Panc1 (cell line): Measurements from ENCODE around the gene MYH10. TPM values are rescaled to one million over a fixed set of nuclear protein-coding genes. Genes with fewer than 3 reads are reported as not detected.

Experiments used
- ATAC-seq: fragments of 200-7000 bp; cut with Tn5 transposase; 2 replicates; pipeline ENCODE4 v1.9.1; 2020; ENCODE audit warnings: mild to moderate bottlenecking, moderate library complexity
- BruUV-seq: library from RNA; stranded (reverse); fragments of 400-500 nt; replicated peaks from 2 replicates; lab custom pipeline; 2021; lab: Mats Ljungman, UMichigan
- CTCF ChIA-PET: fragments of 300-600 bp; sonication (Branson Sonifier 250); formaldehyde crosslinking; loops from one replicate; lab custom pipeline; 2022; ENCODE audit warnings: antibody characterized with exemption; lab: Charles Lee
- POLR2A ChIA-PET: fragments of 300-600 bp; sonication (Branson Sonifier 250); formaldehyde crosslinking; loops from one replicate; lab custom pipeline; 2022; ENCODE audit warnings: antibody characterized with exemption; lab: Charles Lee
- DNase-seq: peaks from one replicate; pipeline ENCODE4 v3.0.0-alpha.2; 2010; ENCODE audit warnings: low read depth, low spot score
- H3K27ac ChIP-seq: 2 replicates; pipeline ENCODE4 v1.5.1; 2011; ENCODE audit warnings: mild to moderate bottlenecking, low read length, inconsistent platforms
- H3K27me3 ChIP-seq: fragments of 200-500 bp; sonication (Bioruptor generic); 2 replicates; pipeline ENCODE4 v1.6.0; 2014; ENCODE audit warnings: low read length, inconsistent platforms; ENCODE audit not compliant: control insufficient read depth, insufficient read depth
- H3K36me3 ChIP-seq: fragments of 200-500 bp; sonication (Bioruptor generic); 2 replicates; pipeline ENCODE4 v1.5.1; 2014; ENCODE audit warnings: inconsistent platforms, mild to moderate bottlenecking, low read length, moderate library complexity; ENCODE audit not compliant: control insufficient read depth, insufficient read depth
- H3K4me1 ChIP-seq: 2 replicates; pipeline ENCODE4 v1.5.1; 2011; ENCODE audit warnings: inconsistent platforms, mild to moderate bottlenecking, low read length, moderate library complexity; ENCODE audit not compliant: control insufficient read depth, insufficient read depth
- H3K4me3 ChIP-seq, 2 experiments: 2 replicates each; pipeline ENCODE4 v1.5.1; 2011 to 2012; ENCODE audit warnings: low read depth in 2 of 2, low read length in 2 of 2, mild to moderate bottlenecking in 2 of 2, inconsistent platforms in 1 of 2, moderate library complexity in 1 of 2
- H3K9me3 ChIP-seq: fragments of 200-500 bp; sonication (Bioruptor generic); 2 replicates; pipeline ENCODE4 v1.5.1; 2014; ENCODE audit warnings: low read depth, mild to moderate bottlenecking, inconsistent platforms, low read length, moderate library complexity; ENCODE audit not compliant: control insufficient read depth, insufficient read depth
- POLR2AphosphoS5 ChIP-seq: IDR thresholded peaks from 2 replicates; pipeline ENCODE4 v1.6.1; 2012; ENCODE audit warnings: mild to moderate bottlenecking, low read depth, low read length, moderate library complexity
- SIN3A ChIP-seq: IDR thresholded peaks from 2 replicates; pipeline ENCODE4 v1.6.1; 2012; ENCODE audit warnings: low read depth, mild to moderate bottlenecking, low read length, moderate library complexity, borderline replicate concordance; ENCODE audit not compliant: insufficient read depth
- TCF7L2 ChIP-seq: IDR thresholded peaks from 2 replicates; pipeline ENCODE4 v1.6.1; 2011; ENCODE audit warnings: mild to moderate bottlenecking, low read depth, low read length, inconsistent platforms
- in situ Hi-C: cut with HindIII; loops from 2 replicates; pipeline ENCODE4 v1.10.0; 2016; ENCODE audit warnings: low sequenced_read_pairs, low pct_unique_long_range_greater_than_20kb
- intact Hi-C: fragments of 100-400 bp; cut with micrococcal nuclease; formaldehyde crosslinking; loops from one replicate; pipeline ENCODE4 v1.10.0; 2022; ENCODE audit not compliant: unreplicated experiment
- total RNA-seq: library from RNA; stranded (reverse); gene quantifications from one replicate; pipeline ENCODE4 v1.2.1, GENCODE V29; 2021; ENCODE audit not compliant: unreplicated experiment
- TF ChIP-seq, protein P1 (sequence below): fragments of 450-650 bp; IDR thresholded peaks from 2 replicates; pipeline ENCODE4 v1.5.1; 2017; ENCODE audit warnings: mild to moderate bottlenecking
- TF ChIP-seq, protein P2 (sequence below), 2 experiments: IDR thresholded peaks; 2 replicates each; pipeline ENCODE4 v1.6.1; 2011 to 2012; ENCODE audit warnings: low read depth in 2 of 2, control low read depth in 1 of 2, low read length in 1 of 2, mild to moderate bottlenecking in 1 of 2, moderate library complexity in 1 of 2; ENCODE audit not compliant: insufficient read depth in 1 of 2

Gene MYH10
- total RNA-seq, 1 experiment from 2014 or later: 36.5 TPM

DNA sequence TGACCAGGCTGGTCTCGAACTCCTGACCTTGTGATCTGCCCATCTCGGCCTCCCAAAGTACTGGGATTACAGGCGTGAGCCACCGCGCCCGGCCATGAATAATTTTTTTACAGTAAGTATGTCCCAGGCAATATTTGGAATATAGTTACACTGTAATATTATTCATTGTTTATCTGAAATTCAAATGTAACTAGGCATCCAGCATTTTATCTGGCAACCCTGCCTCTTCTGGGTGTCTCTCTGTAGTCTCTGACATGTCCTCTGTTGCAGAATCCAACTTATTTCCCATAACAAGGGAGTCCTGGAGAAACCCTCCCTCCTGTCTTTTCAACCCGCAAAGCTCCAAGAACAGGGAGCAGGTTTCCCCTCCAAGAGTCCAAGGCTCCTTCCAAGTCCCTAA lies 36.9 kb upstream of the MYH10 start:
- TF ChIP-seq, protein P1, sequence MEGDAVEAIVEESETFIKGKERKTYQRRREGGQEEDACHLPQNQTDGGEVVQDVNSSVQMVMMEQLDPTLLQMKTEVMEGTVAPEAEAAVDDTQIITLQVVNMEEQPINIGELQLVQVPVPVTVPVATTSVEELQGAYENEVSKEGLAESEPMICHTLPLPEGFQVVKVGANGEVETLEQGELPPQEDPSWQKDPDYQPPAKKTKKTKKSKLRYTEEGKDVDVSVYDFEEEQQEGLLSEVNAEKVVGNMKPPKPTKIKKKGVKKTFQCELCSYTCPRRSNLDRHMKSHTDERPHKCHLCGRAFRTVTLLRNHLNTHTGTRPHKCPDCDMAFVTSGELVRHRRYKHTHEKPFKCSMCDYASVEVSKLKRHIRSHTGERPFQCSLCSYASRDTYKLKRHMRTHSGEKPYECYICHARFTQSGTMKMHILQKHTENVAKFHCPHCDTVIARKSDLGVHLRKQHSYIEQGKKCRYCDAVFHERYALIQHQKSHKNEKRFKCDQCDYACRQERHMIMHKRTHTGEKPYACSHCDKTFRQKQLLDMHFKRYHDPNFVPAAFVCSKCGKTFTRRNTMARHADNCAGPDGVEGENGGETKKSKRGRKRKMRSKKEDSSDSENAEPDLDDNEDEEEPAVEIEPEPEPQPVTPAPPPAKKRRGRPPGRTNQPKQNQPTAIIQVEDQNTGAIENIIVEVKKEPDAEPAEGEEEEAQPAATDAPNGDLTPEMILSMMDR: no peak
- TF ChIP-seq, protein P2, sequence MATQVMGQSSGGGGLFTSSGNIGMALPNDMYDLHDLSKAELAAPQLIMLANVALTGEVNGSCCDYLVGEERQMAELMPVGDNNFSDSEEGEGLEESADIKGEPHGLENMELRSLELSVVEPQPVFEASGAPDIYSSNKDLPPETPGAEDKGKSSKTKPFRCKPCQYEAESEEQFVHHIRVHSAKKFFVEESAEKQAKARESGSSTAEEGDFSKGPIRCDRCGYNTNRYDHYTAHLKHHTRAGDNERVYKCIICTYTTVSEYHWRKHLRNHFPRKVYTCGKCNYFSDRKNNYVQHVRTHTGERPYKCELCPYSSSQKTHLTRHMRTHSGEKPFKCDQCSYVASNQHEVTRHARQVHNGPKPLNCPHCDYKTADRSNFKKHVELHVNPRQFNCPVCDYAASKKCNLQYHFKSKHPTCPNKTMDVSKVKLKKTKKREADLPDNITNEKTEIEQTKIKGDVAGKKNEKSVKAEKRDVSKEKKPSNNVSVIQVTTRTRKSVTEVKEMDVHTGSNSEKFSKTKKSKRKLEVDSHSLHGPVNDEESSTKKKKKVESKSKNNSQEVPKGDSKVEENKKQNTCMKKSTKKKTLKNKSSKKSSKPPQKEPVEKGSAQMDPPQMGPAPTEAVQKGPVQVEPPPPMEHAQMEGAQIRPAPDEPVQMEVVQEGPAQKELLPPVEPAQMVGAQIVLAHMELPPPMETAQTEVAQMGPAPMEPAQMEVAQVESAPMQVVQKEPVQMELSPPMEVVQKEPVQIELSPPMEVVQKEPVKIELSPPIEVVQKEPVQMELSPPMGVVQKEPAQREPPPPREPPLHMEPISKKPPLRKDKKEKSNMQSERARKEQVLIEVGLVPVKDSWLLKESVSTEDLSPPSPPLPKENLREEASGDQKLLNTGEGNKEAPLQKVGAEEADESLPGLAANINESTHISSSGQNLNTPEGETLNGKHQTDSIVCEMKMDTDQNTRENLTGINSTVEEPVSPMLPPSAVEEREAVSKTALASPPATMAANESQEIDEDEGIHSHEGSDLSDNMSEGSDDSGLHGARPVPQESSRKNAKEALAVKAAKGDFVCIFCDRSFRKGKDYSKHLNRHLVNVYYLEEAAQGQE (IDR thresholded peaks at IDR 0.05; ENCODE audit: insufficient read depth in 1 of 2, low read depth in 2 of 2, low read length in 1 of 2): no peak
- no peak for TF ChIP-seq SIN3A
- no peak for TF ChIP-seq TCF7L2
- no peak for TF ChIP-seq POLR2AphosphoS5
- H3K4me3 ChIP-seq: no peak overlapping the region
- no peak overlapping the region for H3K27ac ChIP-seq
- BruUV-seq: no TSS peak
- intact Hi-C loops: no loop called here
- no peaks in the 10 kb centered on the region for H3K4me1 ChIP-seq
- DNase-seq: no peak
- no peaks in the 10 kb centered on the region for H3K36me3 ChIP-seq
- no peak for ATAC-seq
- CTCF ChIA-PET: no interaction called here
- in situ Hi-C loops: no loop called here
- no peaks in the 10 kb centered on the region for H3K27me3 ChIP-seq
- H3K9me3 ChIP-seq: no peaks in the 10 kb centered on the region
- POLR2A ChIA-PET: no interaction called here

DNA sequence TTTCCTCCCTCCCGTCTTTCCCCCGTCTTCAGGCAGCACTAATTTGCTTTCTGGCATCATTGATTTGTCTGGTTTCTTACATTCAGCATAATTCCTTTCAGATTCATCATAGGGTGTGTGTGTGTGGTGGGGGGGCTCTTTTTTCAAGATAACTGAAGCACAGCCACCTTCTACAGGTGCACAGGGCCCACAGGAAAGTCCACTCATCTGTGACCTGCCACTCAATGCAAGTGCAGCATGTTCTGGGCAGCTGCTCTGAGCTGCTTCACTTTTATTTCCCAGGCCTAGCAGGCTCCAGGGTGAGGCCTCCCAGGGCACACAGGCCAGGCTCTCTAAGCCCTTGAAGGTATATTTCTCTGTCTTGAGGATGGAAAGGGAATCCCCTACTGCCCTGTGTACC lies 35.2 kb upstream of the MYH10 start:
- Histone ChIP-seq H3K4me3 (no peak overlapping the region), H3K27ac (no peak overlapping the region), H3K36me3 (no peaks in the 10 kb centered on the region), H3K4me1 (no peaks in the 10 kb centered on the region), H3K27me3 (no peaks in the 10 kb centered on the region), H3K9me3 (no peaks in the 10 kb centered on the region)
- ChIA-PET CTCF (no interaction called here), POLR2A (no interaction called here)
- DNase-seq: no peak
- no TSS peak for BruUV-seq
- in situ Hi-C loops: no loop called here
- intact Hi-C loops: no loop called here
- ATAC-seq: no peak
- TF ChIP-seq SIN3A (no peak), POLR2AphosphoS5 (no peak), TCF7L2 (no peak)
- TF ChIP-seq, protein P2 (IDR thresholded peaks at IDR 0.05; ENCODE audit: insufficient read depth in 1 of 2, low read depth in 2 of 2, low read length in 1 of 2): no peak
- TF ChIP-seq, protein P1: no peak
